WTC11 (cell line): ENCODE results near the gene TMEM39A. TPM values are rescaled to one million over a fixed set of nuclear protein-coding genes. Genes with fewer than 3 reads are reported as not detected.

ENCODE experiments used
- ATAC-seq: fragments of 200-7000 bp; cut with Tn5 transposase; 2 replicates; pipeline ENCODE4 v1.10.0; 2021; ENCODE audit warnings: mild to moderate bottlenecking, moderate library complexity
- CTCF ChIA-PET: fragments of 300-600 bp; sonication (Branson Sonifier 250); formaldehyde crosslinking; loops from one replicate; lab custom pipeline; 2021; ENCODE audit warnings: antibody characterized with exemption; lab: Charles Lee
- POLR2A ChIA-PET: fragments of 350-600 bp; sonication (Branson Sonifier 250); formaldehyde crosslinking; loops from one replicate; lab custom pipeline; 2021; ENCODE audit warnings: antibody characterized with exemption; lab: Charles Lee
- DNase-seq: peaks from one replicate; pipeline ENCODE4 v3.0.0; 2021; ENCODE audit warnings: low spot score
- H3K27ac Mint-ChIP-seq: 2 replicates; pipeline ENCODE4 v1.8.0; 2021; ENCODE audit warnings: mixed read lengths
- H3K27me3 Mint-ChIP-seq: 2 replicates; pipeline ENCODE4 v1.8.0; 2021; ENCODE audit warnings: low read depth, mild to moderate bottlenecking, moderate library complexity, mixed read lengths
- H3K36me3 Mint-ChIP-seq: 2 replicates; pipeline ENCODE4 v1.8.0; 2021; ENCODE audit warnings: mixed read lengths
- H3K4me1 Mint-ChIP-seq: 2 replicates; pipeline ENCODE4 v1.8.0; 2022; ENCODE audit warnings: mixed read lengths
- H3K4me3 Mint-ChIP-seq: 2 replicates; pipeline ENCODE4 v1.8.0; 2021; ENCODE audit warnings: mild to moderate bottlenecking, moderate library complexity, mixed read lengths
- H3K9me3 Mint-ChIP-seq: 2 replicates; pipeline ENCODE4 v1.8.0; 2021; ENCODE audit warnings: mixed read lengths
- E2F1 ChIP-seq: sonication (generic); formaldehyde crosslinking; IDR thresholded peaks from 2 replicates; pipeline ENCODE4 v1.8.0; 2022; ENCODE audit warnings: mild to moderate bottlenecking, missing genetic modification reagents
- ERG ChIP-seq: fragments of 250-450 bp; sonication (Bioruptor Pico); IDR thresholded peaks from 2 replicates; pipeline ENCODE4 v1.8.0; 2021; ENCODE audit warnings: mild to moderate bottlenecking
- FOXP4 ChIP-seq: sonication (generic); formaldehyde crosslinking; IDR thresholded peaks from 2 replicates; pipeline ENCODE4 v1.8.0; 2022; ENCODE audit warnings: mild to moderate bottlenecking, missing genetic modification reagents
- GTF2I ChIP-seq: fragments of 250-450 bp; sonication (Bioruptor Pico); conservative IDR thresholded peaks from 2 replicates; pipeline ENCODE4 v1.4.0; 2021; ENCODE audit warnings: mild to moderate bottlenecking
- HMGA2 ChIP-seq: fragments of 250-450 bp; sonication (Bioruptor Pico); IDR thresholded peaks from 2 replicates; pipeline ENCODE4 v1.4.0; 2021; ENCODE audit warnings: mild to moderate bottlenecking, moderate library complexity
- JUN ChIP-seq: sonication (generic); formaldehyde crosslinking; IDR thresholded peaks from 2 replicates; pipeline ENCODE4 v1.8.0; 2023; ENCODE audit warnings: mild to moderate bottlenecking, missing genetic modification reagents
- NFATC4 ChIP-seq: fragments of 250-450 bp; sonication (Bioruptor Pico); IDR thresholded peaks from 2 replicates; pipeline ENCODE4 v1.9.0; 2021; ENCODE audit warnings: mild to moderate bottlenecking
- NFYB ChIP-seq: sonication (generic); formaldehyde crosslinking; conservative IDR thresholded peaks from 2 replicates; pipeline ENCODE4 v1.8.0; 2022; ENCODE audit warnings: low read depth, missing genetic modification reagents
- OVOL2 ChIP-seq: fragments of 250-450 bp; sonication (Bioruptor Pico); IDR thresholded peaks from 2 replicates; pipeline ENCODE4 v1.9.0; 2021; ENCODE audit warnings: mild to moderate bottlenecking, borderline replicate concordance
- PRRX2 ChIP-seq: fragments of 250-450 bp; sonication (Bioruptor Pico); IDR thresholded peaks from 2 replicates; pipeline ENCODE4 v1.8.0; 2021; ENCODE audit warnings: mild to moderate bottlenecking
- SMAD4 ChIP-seq: sonication (generic); formaldehyde crosslinking; IDR thresholded peaks from 2 replicates; pipeline ENCODE4 v1.8.0; 2022; ENCODE audit warnings: mild to moderate bottlenecking, missing genetic modification reagents
- TEAD1 ChIP-seq: sonication (generic); formaldehyde crosslinking; IDR thresholded peaks from 2 replicates; pipeline ENCODE4 v1.8.0; 2022; ENCODE audit warnings: mild to moderate bottlenecking, missing genetic modification reagents
- TP53 ChIP-seq: sonication (generic); formaldehyde crosslinking; IDR thresholded peaks from 2 replicates; pipeline ENCODE4 v1.8.1; 2023; ENCODE audit warnings: mild to moderate bottlenecking, missing genetic modification reagents
- ZBTB21 ChIP-seq: sonication (generic); formaldehyde crosslinking; IDR thresholded peaks from 2 replicates; pipeline ENCODE4 v1.8.1; 2023; ENCODE audit warnings: mild to moderate bottlenecking, missing genetic modification reagents, borderline replicate concordance
- ZNF121 ChIP-seq: sonication (generic); formaldehyde crosslinking; IDR thresholded peaks from 2 replicates; pipeline ENCODE4 v1.8.0; 2023; ENCODE audit warnings: missing genetic modification reagents
- ZNF219 ChIP-seq: sonication (generic); formaldehyde crosslinking; IDR thresholded peaks from 2 replicates; pipeline ENCODE4 v1.8.0; 2023; ENCODE audit warnings: missing genetic modification reagents, mild to moderate bottlenecking, borderline replicate concordance
- ZNF317 ChIP-seq: sonication (generic); formaldehyde crosslinking; IDR thresholded peaks from 2 replicates; pipeline ENCODE4 v1.8.1; 2023; ENCODE audit warnings: low read depth, mild to moderate bottlenecking, moderate library complexity, missing genetic modification reagents, borderline replicate concordance
- ZNF512 ChIP-seq: sonication (generic); formaldehyde crosslinking; IDR thresholded peaks from 2 replicates; pipeline ENCODE4 v1.8.1; 2022; ENCODE audit warnings: missing genetic modification reagents, borderline replicate concordance
- ZSCAN18 ChIP-seq: fragments of 250-450 bp; sonication (Bioruptor Pico); IDR thresholded peaks from 2 replicates; pipeline ENCODE4 v2.1.2; 2022; ENCODE audit warnings: mild to moderate bottlenecking, moderate library complexity
- total RNA-seq: library from RNA; stranded (reverse); gene quantifications from 3 replicates; pipeline ENCODE4 v1.2.3, GENCODE V29; 2021
- TF ChIP-seq, protein P1 (sequence below): sonication (generic); formaldehyde crosslinking; IDR thresholded peaks from 2 replicates; pipeline ENCODE4 v1.8.0; 2022; ENCODE audit warnings: mild to moderate bottlenecking, missing genetic modification reagents
- TF ChIP-seq, protein P2 (sequence below): sonication (generic); formaldehyde crosslinking; IDR thresholded peaks from 2 replicates; pipeline ENCODE4 v1.8.1; 2023; ENCODE audit warnings: mild to moderate bottlenecking, missing genetic modification reagents, moderate library complexity

TMEM39A gene
- total RNA-seq, 1 experiment from 2014 or later, result 44.5 TPM

DNA sequence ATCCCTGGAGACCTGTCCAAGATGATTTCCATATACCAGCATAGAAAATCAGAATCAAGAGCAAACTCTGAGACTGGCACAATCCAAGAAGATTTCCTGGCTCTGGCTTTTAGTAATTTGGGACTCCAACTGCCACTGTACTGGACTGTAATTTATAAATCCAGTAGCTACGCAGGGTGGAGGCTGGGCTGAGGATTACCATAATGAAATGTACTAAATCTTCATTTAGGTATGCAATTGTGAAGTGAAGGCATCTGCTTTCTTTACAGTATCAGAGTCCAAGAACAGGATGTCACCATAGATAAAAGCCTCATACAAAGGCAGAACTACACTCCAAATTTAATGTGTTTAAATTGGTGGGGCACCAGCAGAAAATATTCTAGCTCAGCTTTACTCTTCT lies 46.5 kb downstream of the TMEM39A start:
- no peak overlapping the region for H3K4me3 Mint-ChIP-seq
- no peaks in the 10 kb centered on the region; the same call in 1 of the 2 replicates for H3K4me1 Mint-ChIP-seq
- H3K27me3 Mint-ChIP-seq, result no peaks in the 10 kb centered on the region
- ATAC-seq (no peak), DNase-seq (no peak)
- POLR2A ChIA-PET, result no interaction called here
- no peaks in the 10 kb centered on the region for H3K9me3 Mint-ChIP-seq
- H3K27ac Mint-ChIP-seq, result no peak overlapping the region
- TF ChIP-seq JUN (CRISPR knock-in tag) (no peak), E2F1 (CRISPR knock-in tag) (no peak), ZBTB21 (CRISPR knock-in tag) (no peak), ZNF317 (CRISPR knock-in tag) (no peak), HMGA2 (no peak), ZNF121 (no peak), ERG (CRISPR knock-in tag) (no peak), TEAD1 (CRISPR knock-in tag) (no peak), TP53 (CRISPR knock-in tag) (no peak), NFATC4 (CRISPR knock-in tag) (no peak), PRRX2 (no peak), ZSCAN18 (CRISPR knock-in tag) (no peak)
- TF ChIP-seq, protein P1, sequence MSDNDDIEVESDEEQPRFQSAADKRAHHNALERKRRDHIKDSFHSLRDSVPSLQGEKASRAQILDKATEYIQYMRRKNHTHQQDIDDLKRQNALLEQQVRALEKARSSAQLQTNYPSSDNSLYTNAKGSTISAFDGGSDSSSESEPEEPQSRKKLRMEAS (CRISPR knock-in tag), result no peak
- H3K36me3 Mint-ChIP-seq, result no peaks in the 10 kb centered on the region
- CTCF ChIA-PET, result interaction anchor here (0.6 kb wide), 1 partner anchor 94 kb away, joined by 3 read pairs; no protein-coding TSS in a partner anchor

DNA sequence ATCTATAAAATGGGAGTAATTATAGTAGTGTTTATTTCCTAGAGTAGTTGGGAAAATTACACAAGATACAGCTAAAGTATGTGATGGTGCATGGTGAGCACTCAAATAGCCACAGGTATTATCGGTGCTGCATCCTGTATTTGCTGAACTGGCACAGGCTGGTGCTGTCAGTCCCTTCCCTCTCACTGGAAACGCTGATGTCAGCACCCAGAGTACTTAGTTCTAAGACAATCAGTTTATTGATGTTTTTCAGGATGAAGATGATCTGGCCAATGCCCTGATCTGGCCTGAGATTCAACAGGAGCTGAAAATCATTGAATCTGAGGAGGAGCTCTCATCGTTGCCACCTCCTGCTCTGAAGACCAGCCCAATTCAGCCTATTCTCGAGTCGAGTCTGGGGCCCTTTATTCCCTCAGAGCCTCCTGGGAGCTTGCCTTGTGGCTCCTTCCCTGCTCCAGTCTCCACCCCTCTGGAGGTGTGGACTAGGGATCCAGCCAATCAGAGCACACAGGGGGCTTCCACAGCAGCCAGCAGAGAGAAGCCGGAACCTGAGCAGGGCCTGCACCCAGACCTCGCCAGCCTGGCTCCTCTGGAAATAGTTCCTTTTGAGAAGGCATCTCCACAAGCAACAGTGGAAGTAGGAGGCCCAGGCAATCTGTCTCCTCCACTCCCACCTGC lies 49.7 kb downstream of the TMEM39A start:
- Mint-ChIP-seq H3K36me3 (peaks cover 9% of the 10 kb centered on the region), H3K4me1 (no peaks in the 10 kb centered on the region; the same call in 1 of the 2 replicates), H3K27ac (no peak overlapping the region), H3K4me3 (no peak overlapping the region), H3K27me3 (no peaks in the 10 kb centered on the region)
- ChIA-PET POLR2A (no interaction called here), CTCF (no interaction called here)
- DNase-seq (peak; percentile 25), ATAC-seq (peak; percentile 99)
- no peak for TF ChIP-seq OVOL2
- TF ChIP-seq, protein P2, sequence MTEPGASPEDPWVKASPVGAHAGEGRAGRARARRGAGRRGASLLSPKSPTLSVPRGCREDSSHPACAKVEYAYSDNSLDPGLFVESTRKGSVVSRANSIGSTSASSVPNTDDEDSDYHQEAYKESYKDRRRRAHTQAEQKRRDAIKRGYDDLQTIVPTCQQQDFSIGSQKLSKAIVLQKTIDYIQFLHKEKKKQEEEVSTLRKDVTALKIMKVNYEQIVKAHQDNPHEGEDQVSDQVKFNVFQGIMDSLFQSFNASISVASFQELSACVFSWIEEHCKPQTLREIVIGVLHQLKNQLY (CRISPR knock-in tag), result no peak
- no peak for TF ChIP-seq SMAD4 (CRISPR knock-in tag)
- no peak for TF ChIP-seq ZNF219
- TF ChIP-seq ZNF512 (CRISPR knock-in tag), result no peak
- TF ChIP-seq NFYB, result peak; percentile 70
- no peak for TF ChIP-seq GTF2I
- TF ChIP-seq FOXP4 (CRISPR knock-in tag), result no peak
- TF ChIP-seq, protein P1 (CRISPR knock-in tag), result no peak
- TF ChIP-seq, all 79 proteins: peak for 1
- H3K9me3 Mint-ChIP-seq, result no peaks in the 10 kb centered on the region
